ENCODE results near the gene ARL16. TPM values are rescaled to one million over a fixed set of nuclear protein-coding genes. Genes with fewer than 3 reads are reported as not detected.
A peak's percentile ranks its signal among the peaks of the same experiment; 100 is the strongest.

The ARL16 gene
- total RNA-seq, 2 donors from 2014 or later = 24.6 to 25.0 TPM

DNA sequence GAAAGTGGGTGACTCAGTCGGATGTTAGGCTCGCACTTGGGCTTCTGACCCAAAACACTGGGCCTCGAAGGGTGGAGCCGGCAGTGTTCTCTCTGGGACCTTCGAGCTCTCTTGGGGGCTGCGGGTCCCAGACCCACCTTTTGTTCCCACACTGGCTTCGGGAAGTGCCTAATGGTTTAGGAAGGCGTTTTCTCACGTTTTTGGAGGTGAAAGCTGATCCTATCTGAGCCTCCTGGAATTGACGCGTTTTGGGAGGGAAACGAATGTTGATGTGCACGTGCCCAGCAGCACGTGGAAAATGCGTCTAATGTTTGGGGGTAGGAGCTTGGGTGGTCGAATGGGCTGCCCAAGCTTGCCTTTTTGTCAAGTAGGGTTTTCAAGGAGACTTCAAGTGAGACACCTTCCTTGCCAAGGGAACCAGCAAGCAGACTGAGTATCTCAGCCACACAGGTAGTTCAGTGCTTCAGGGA lies 880 bp upstream of the ARL16 start:
- Histone ChIP-seq H3K4me3 (peak overlapping the region; percentile 99), H3K4me1 (peaks cover 8% of the 10 kb centered on the region), H3K27me3 (no peaks in the 10 kb centered on the region), H3K27ac (peak overlapping the region; percentile 71), H3K9me3 (no peaks in the 10 kb centered on the region), H3K9ac (ENCODE audit: low read depth in 2 of 2, low read length in 2 of 2) (peak overlapping the region; percentile 94 to 98), H3K36me3 (peaks cover 17% of the 10 kb centered on the region)
- no peak for DNase-seq
- intact Hi-C loops (cut with DNase I) = no loop called here
- TF ChIP-seq, protein P1, sequence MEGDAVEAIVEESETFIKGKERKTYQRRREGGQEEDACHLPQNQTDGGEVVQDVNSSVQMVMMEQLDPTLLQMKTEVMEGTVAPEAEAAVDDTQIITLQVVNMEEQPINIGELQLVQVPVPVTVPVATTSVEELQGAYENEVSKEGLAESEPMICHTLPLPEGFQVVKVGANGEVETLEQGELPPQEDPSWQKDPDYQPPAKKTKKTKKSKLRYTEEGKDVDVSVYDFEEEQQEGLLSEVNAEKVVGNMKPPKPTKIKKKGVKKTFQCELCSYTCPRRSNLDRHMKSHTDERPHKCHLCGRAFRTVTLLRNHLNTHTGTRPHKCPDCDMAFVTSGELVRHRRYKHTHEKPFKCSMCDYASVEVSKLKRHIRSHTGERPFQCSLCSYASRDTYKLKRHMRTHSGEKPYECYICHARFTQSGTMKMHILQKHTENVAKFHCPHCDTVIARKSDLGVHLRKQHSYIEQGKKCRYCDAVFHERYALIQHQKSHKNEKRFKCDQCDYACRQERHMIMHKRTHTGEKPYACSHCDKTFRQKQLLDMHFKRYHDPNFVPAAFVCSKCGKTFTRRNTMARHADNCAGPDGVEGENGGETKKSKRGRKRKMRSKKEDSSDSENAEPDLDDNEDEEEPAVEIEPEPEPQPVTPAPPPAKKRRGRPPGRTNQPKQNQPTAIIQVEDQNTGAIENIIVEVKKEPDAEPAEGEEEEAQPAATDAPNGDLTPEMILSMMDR (IDR thresholded peaks at IDR 0.05) = no peak

DNA sequence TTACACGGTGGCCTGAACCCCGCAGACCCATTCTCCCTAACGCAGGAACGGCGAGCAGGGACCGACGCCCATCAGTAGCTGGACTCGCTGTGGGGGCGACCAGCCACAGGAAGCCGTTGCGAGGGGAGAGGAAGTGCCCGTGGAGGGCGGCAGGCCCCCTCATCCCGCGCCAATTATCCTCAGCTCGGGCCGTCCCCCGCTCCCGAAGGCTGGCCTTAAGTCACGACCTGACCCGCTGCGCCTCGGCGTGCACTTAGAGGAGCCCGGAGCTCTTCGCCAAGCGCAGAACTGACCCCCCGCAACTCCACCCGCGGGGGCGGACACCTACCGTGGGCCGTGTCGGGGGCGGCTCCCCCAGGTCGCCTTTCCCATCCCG lies 401 bp downstream of the ARL16 start:
- intact Hi-C loops (cut with DNase I) = no loop called here
- Histone ChIP-seq H3K4me3 (peak overlapping the region; percentile 99), H3K27ac (peak overlapping the region; percentile 55), H3K9me3 (no peaks in the 10 kb centered on the region), H3K9ac (ENCODE audit: low read depth in 2 of 2, low read length in 2 of 2) (peak overlapping the region; percentile 94 to 96), H3K36me3 (peaks cover 12% of the 10 kb centered on the region), H3K27me3 (no peaks in the 10 kb centered on the region), H3K4me1 (peaks cover 8% of the 10 kb centered on the region)
- DNase-seq = no peak
- TF ChIP-seq, protein P1 (IDR thresholded peaks at IDR 0.05) = no peak

DNA sequence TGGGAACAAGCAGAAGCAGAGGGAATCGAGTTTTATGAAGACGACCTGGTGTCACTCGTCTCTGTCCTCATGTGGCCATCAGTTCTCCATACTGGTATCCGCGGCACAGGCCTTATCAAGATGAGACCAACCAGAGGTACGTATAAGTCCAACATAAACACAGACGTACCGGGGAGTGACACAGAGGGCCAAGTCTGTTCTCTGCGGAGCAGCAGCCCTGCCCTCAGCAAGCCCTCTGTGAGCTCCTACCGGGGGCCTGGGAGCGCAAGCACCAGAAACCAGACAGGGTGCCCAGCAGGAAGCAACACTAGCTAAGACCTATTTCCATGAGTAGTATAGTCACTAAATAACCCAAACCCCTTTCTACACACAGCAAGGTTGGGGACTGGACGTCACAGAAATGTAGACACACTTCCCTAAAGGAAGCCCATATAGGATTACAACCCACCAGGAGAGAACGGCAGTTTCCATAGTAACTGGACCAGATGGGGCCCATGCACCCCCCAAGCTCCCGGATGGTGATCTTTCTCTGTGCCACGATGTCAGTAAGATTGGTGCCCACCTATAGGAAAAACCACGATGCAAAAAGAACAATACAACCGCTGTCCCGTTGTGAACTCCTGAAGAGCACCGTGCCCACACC lies 911 bp downstream of the ARL16 start:
- Histone ChIP-seq H3K36me3 (peaks cover 12% of the 10 kb centered on the region), H3K4me1 (peaks cover 8% of the 10 kb centered on the region)
- DNase-seq = no peak

DNA sequence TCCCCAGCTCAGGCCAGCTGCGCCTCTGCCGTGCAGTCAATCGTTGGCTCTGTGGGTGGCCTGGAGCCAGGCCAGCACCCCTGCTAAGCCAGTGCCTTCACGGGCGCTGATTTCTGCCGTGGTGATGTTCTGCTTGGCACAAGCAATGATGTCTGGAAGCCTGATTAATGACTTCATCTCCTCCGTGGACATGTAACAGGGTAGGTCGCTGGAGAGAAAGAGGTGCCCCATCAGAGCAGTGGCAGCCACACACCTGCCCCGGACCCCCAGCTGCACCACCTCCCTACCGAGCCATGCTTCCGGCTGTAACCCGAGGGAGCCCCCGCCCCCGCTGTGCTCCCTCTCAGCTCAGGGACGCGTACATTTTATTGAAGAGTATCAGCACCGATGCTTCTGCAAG lies 1.9 kb downstream of the ARL16 start:
- TF ChIP-seq, protein P1 (IDR thresholded peaks at IDR 0.05) = no peak
- H3K4me3 ChIP-seq = no peak overlapping the region
- no peaks in the 10 kb centered on the region for H3K27me3 ChIP-seq
- H3K9me3 ChIP-seq = no peaks in the 10 kb centered on the region
- H3K36me3 ChIP-seq = peaks cover 6% of the 10 kb centered on the region
- no peak overlapping the region for H3K27ac ChIP-seq
- no peak overlapping the region for H3K9ac ChIP-seq (ENCODE audit: low read depth in 2 of 2, low read length in 2 of 2)
- H3K4me1 ChIP-seq = peaks cover 8% of the 10 kb centered on the region
- no peak for DNase-seq
- intact Hi-C loops (cut with DNase I) = no loop called here

More for the DNA sequence above, 911 bp downstream of the ARL16 start:
- intact Hi-C loops (cut with DNase I) = no loop called here
- H3K27me3 ChIP-seq = no peaks in the 10 kb centered on the region
- no peak overlapping the region for H3K27ac ChIP-seq
- H3K9me3 ChIP-seq = no peaks in the 10 kb centered on the region
- H3K9ac ChIP-seq (ENCODE audit: low read depth in 2 of 2, low read length in 2 of 2) = peak overlapping the region; percentile 94 to 96
- H3K4me3 ChIP-seq = peak overlapping the region; percentile 99
- TF ChIP-seq, protein P1 (IDR thresholded peaks at IDR 0.05) = no peak

DNA sequence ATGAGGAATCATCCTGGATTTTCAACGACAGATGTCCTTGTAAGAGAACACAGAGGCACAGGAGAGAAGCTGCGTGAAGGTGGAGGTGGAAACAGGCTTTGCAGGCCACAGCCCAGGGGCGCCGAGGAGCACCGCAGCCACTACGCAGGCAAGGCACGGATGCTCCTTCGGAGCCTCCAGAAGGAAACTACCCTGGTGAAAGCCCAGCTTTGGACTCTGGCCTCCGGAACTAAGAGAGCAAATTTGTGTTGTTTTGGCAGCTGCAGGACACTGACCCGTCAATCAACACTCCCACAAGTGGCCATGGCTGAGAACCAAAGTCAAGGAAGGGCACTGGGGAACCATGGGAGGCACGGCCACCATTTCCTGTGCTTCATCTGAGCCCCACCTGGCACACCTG lies 3.4 kb downstream of the ARL16 start:
- no peaks in the 10 kb centered on the region for H3K9me3 ChIP-seq
- TF ChIP-seq, protein P1 (IDR thresholded peaks at IDR 0.05) = no peak
- peaks cover 6% of the 10 kb centered on the region for H3K4me1 ChIP-seq
- H3K9ac ChIP-seq (ENCODE audit: low read depth in 2 of 2, low read length in 2 of 2) = no peak overlapping the region
- no peak overlapping the region for H3K27ac ChIP-seq
- H3K36me3 ChIP-seq = no peaks in the 10 kb centered on the region
- H3K4me3 ChIP-seq = no peak overlapping the region
- no peak for DNase-seq
- intact Hi-C loops (cut with DNase I) = no loop called here
- H3K27me3 ChIP-seq = no peaks in the 10 kb centered on the region
